HepG2 (cell line): Measurements from ENCODE around the gene VMO1. TPM values are rescaled to one million over a fixed set of nuclear protein-coding genes. Genes with fewer than 3 reads are reported as not detected.

Source experiments
- AKAP8 ChIP-seq: sonication (generic); formaldehyde crosslinking; IDR thresholded peaks from 2 replicates; pipeline ENCODE4 v1.5.1; 2020; ENCODE audit warnings: mild to moderate bottlenecking, missing genetic modification reagents
- E2F2 ChIP-seq: sonication (generic); formaldehyde crosslinking; IDR thresholded peaks from 2 replicates; pipeline ENCODE4 v1.4.0; 2020; ENCODE audit warnings: missing genetic modification reagents, borderline replicate concordance
- IRF2 ChIP-seq: IDR thresholded peaks from 2 replicates; pipeline ENCODE4 v1.6.1; 2018; ENCODE audit warnings: missing genetic modification reagents, missing compliant biosample characterization
- TRAFD1 ChIP-seq: sonication (generic); formaldehyde crosslinking; IDR thresholded peaks from 2 replicates; pipeline ENCODE4 v1.5.1; 2020; ENCODE audit warnings: missing genetic modification reagents, mild to moderate bottlenecking, borderline replicate concordance
- ZNF225 ChIP-seq: sonication (generic); formaldehyde crosslinking; IDR thresholded peaks from 2 replicates; pipeline ENCODE4 v1.4.0; 2020; ENCODE audit warnings: mild to moderate bottlenecking, missing genetic modification reagents
- ZNF501 ChIP-seq: sonication (generic); formaldehyde crosslinking; IDR thresholded peaks from 2 replicates; pipeline ENCODE4 v1.5.1; 2020; ENCODE audit warnings: mild to moderate bottlenecking, moderate library complexity, missing genetic modification reagents
- ZNF556 ChIP-seq: sonication (generic); formaldehyde crosslinking; IDR thresholded peaks from 2 replicates; pipeline ENCODE4 v1.4.0; 2020; ENCODE audit warnings: mild to moderate bottlenecking, missing genetic modification reagents, borderline replicate concordance
- ZNF687 ChIP-seq: sonication (generic); formaldehyde crosslinking; IDR thresholded peaks from 2 replicates; pipeline ENCODE4 v1.5.1; 2020; ENCODE audit warnings: mild to moderate bottlenecking, missing genetic modification reagents, moderate library complexity
- polyA plus RNA-seq, 8 experiments: library from polyadenylated mRNA; depleted of rRNA in 3 of 8; stranded (reverse) in 7 of 8; unstranded in 1 of 8; fragments of >200 nt; fragmentation: Illumina TruSeq in 4 of 8; extraction: Trizol in 4 of 8; gene quantifications; 2 replicates each; pipeline versions ENCODE4 v1.2.1 to v1.2.3, GENCODE V29; 2011 to 2016; ENCODE audit warnings: low read depth in 4 of 8, missing spikeins in 1 of 8, mixed read lengths in 1 of 8; ENCODE audit not compliant: insufficient read depth in 1 of 8
- total RNA-seq, 5 experiments: library from RNA; depleted of rRNA; stranded (reverse); fragments of >200 nt; fragmentation: Illumina TruSeq; extraction: Trizol; gene quantifications; 2 replicates each; pipeline ENCODE4 v1.2.3, GENCODE V29; 2016; ENCODE audit warnings: low read depth in 1 of 5
- TF ChIP-seq, protein P1 (sequence below): sonication (generic); formaldehyde crosslinking; IDR thresholded peaks from 2 replicates; pipeline ENCODE4 v1.4.0; 2020; ENCODE audit warnings: mild to moderate bottlenecking, missing genetic modification reagents, borderline replicate concordance
- TF ChIP-seq, protein P2 (sequence below), 2 experiments: IDR thresholded peaks; 2 replicates each; pipeline ENCODE4 v1.6.1; 2011 to 2012; ENCODE audit warnings: low read length in 2 of 2, borderline replicate concordance in 1 of 2, low read depth in 1 of 2, mild to moderate bottlenecking in 1 of 2, moderate library complexity in 1 of 2

The VMO1 gene
- total and polyA plus RNA-seq, 2 of the 13 experiments (the other 11 are each of a cell fraction or from before 2014, with no cell fraction given): not detected

- TF ChIP-seq ZNF687 (CRISPR knock-in tag) (peak; percentile 94), ZNF225 (CRISPR knock-in tag) (peak; percentile 63; the same call in 1 of the 2 replicates), ZNF556 (CRISPR knock-in tag) (0 out of 2 replicates have a peak, but pooled peaks have one; percentile 31), IRF2 (CRISPR knock-in tag) (no peak), TRAFD1 (CRISPR knock-in tag) (no peak), ZNF501 (peak; percentile 39), AKAP8 (CRISPR knock-in tag) (no peak), E2F2 (no peak)
- TF ChIP-seq, protein P1, sequence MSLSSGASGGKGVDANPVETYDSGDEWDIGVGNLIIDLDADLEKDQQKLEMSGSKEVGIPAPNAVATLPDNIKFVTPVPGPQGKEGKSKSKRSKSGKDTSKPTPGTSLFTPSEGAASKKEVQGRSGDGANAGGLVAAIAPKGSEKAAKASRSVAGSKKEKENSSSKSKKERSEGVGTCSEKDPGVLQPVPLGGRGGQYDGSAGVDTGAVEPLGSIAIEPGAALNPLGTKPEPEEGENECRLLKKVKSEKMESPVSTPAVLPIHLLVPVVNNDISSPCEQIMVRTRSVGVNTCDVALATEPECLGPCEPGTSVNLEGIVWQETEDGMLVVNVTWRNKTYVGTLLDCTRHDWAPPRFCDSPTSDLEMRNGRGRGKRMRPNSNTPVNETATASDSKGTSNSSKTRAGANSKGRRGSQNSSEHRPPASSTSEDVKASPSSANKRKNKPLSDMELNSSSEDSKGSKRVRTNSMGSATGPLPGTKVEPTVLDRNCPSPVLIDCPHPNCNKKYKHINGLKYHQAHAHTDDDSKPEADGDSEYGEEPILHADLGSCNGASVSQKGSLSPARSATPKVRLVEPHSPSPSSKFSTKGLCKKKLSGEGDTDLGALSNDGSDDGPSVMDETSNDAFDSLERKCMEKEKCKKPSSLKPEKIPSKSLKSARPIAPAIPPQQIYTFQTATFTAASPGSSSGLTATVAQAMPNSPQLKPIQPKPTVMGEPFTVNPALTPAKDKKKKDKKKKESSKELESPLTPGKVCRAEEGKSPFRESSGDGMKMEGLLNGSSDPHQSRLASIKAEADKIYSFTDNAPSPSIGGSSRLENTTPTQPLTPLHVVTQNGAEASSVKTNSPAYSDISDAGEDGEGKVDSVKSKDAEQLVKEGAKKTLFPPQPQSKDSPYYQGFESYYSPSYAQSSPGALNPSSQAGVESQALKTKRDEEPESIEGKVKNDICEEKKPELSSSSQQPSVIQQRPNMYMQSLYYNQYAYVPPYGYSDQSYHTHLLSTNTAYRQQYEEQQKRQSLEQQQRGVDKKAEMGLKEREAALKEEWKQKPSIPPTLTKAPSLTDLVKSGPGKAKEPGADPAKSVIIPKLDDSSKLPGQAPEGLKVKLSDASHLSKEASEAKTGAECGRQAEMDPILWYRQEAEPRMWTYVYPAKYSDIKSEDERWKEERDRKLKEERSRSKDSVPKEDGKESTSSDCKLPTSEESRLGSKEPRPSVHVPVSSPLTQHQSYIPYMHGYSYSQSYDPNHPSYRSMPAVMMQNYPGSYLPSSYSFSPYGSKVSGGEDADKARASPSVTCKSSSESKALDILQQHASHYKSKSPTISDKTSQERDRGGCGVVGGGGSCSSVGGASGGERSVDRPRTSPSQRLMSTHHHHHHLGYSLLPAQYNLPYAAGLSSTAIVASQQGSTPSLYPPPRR (CRISPR knock-in tag): peak; percentile 68
- TF ChIP-seq, protein P2, sequence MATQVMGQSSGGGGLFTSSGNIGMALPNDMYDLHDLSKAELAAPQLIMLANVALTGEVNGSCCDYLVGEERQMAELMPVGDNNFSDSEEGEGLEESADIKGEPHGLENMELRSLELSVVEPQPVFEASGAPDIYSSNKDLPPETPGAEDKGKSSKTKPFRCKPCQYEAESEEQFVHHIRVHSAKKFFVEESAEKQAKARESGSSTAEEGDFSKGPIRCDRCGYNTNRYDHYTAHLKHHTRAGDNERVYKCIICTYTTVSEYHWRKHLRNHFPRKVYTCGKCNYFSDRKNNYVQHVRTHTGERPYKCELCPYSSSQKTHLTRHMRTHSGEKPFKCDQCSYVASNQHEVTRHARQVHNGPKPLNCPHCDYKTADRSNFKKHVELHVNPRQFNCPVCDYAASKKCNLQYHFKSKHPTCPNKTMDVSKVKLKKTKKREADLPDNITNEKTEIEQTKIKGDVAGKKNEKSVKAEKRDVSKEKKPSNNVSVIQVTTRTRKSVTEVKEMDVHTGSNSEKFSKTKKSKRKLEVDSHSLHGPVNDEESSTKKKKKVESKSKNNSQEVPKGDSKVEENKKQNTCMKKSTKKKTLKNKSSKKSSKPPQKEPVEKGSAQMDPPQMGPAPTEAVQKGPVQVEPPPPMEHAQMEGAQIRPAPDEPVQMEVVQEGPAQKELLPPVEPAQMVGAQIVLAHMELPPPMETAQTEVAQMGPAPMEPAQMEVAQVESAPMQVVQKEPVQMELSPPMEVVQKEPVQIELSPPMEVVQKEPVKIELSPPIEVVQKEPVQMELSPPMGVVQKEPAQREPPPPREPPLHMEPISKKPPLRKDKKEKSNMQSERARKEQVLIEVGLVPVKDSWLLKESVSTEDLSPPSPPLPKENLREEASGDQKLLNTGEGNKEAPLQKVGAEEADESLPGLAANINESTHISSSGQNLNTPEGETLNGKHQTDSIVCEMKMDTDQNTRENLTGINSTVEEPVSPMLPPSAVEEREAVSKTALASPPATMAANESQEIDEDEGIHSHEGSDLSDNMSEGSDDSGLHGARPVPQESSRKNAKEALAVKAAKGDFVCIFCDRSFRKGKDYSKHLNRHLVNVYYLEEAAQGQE (IDR thresholded peaks at IDR 0.05; ENCODE audit: borderline replicate concordance in 1 of 2, low read depth in 1 of 2, low read length in 2 of 2): no peak
Measured at GRCh38 chr17:4739122-4740024, 46.8 kb downstream of the VMO1 start, which contains the start of the genes CXCL16 and ZMYND15 (continued).
